MM.1S (cell line): ENCODE data around the gene ARHGAP26.

ENCODE experiments used
- CTCF ChIP-seq: fragments of 300-600 bp; sonication (generic); IDR thresholded peaks from 2 replicates; pipeline ENCODE4 v1.5.1; 2016; ENCODE audit warnings: antibody characterized with exemption, low read length, mixed read lengths
- EZH2 ChIP-seq: fragments of 300-600 bp; sonication (generic); optimal IDR thresholded peaks from 2 replicates; pipeline ENCODE3; 2017; ENCODE audit warnings: low read depth, mild to moderate bottlenecking, antibody characterized with exemption, low read length, mixed read lengths
- EZH2phosphoT487 ChIP-seq: fragments of 300-600 bp; sonication (generic); IDR thresholded peaks from 2 replicates; pipeline ENCODE4 v1.6.1; 2018; ENCODE audit warnings: antibody characterized with exemption, low read length

- TF ChIP-seq CTCF, result no peak
- no peak for TF ChIP-seq EZH2
- TF ChIP-seq EZH2phosphoT487, result no peak
These were observed 447.6 kb downstream of the ARHGAP26 start for GRCh38 chr5:143217804-143218160.
